GM19043 (cell line): ENCODE results near the gene SGK1.

Experiments
- ATAC-seq: cut with Tn5 transposase; IDR thresholded peaks from one replicate; pipeline ENCODE4 v1.9.1; 2021; ENCODE audit warnings: low read depth; ENCODE audit not compliant: unreplicated experiment

SGK1 gene

DNA sequence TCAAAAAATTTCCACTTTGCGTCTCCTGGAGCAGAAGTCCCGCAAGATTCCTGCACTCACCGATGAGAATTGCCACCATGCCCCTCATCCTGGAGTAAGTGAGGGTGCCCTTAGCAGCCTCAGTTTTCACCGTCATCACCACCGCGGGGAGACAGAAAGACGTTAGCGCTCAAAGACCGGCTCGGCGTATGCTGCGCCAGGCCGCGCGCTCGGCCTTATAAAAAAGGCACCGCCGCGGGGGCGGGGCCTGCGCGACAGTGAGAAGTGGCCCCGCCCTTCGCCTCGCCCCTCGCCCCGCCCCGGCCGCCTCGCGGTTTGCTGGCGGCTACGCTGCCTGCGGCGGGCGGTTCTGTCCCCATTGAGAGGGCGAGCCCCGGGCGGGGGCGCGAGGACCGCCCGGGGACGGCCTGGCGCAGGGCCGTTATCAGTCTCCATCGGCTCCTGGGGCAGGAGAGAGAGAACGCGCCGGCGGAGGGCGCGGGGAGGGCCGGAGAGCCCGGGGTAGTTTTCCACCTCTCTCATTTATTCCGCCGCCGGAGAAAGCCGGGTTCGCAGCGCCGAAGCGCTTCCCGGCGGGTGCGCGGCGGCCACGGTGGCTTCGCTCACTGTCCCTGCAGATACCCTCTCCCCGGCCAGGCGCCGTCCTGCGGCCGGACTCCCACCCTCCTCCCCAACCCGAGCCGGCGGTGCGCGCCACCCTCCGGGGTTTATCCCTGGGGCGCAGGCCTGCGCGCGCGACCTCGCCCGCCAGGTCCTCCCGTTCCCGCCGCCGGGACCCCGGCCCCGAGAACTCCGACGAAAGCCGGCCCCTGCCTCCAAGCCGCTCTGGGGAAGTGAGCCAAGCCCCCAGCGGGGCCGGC is 143.0 kb downstream of the SGK1 start:
- peak; percentile 70 for ATAC-seq

- no peak for ATAC-seq
These were observed 143.8 kb downstream of the SGK1 start for GRCh38 chr6:134173936-134174671.

DNA sequence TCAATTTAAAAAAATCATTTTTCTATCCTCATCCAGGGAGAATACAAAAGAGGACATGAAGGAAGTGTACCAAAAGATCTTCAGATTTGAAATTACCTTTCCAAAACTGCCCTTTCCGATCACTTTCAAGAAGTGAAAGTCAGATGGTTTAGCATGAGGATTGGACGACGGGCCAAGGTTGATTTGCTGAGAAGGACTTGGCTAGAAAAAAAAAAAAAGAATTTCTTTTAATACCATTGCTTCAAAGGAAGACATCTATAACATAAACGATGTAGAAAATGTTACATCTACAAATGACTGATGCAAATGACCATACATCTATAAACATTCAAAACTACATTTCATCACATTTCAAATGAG is 144.6 kb downstream of the SGK1 start:
- no peak for ATAC-seq

DNA sequence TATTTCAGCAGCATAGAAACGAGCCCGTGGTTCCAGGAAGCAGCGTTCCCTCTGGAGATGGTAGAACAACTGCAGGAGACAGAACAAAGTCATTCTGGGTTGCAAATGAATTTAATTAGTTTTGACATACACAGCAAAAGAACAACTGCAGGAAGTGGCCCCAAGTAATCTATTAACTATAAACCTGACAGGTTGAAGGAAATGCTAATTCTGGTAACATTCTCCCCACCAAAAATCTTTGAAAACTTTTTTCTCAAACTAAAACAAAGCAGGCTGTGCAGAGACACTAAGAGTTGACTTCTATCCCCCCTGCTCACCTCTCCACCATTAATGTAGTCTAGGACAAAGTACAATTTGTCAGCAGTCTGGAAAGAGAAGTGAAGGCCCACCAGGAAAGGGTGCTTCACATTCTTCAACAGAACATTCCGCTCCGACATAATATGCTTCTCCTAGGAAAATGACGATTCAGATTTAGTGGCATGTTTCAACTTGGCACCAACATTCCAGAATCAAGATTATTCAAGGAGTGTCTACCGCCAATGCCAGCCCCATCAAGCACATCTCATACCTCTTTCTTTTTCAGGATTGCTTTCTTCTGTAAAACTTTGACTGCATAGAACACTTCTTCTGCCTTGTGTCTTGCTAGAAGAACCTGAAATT is 145.1 kb downstream of the SGK1 start:
- no peak for ATAC-seq

GRCh38 chr6:134172020-134172705 is 145.7 kb downstream of the SGK1 start:
- ATAC-seq: no peak

GRCh38 chr6:134171517-134171916 is 146.4 kb downstream of the SGK1 start:
- ATAC-seq: no peak

GRCh38 chr6:134170844-134171243 is 147.1 kb downstream of the SGK1 start:
- ATAC-seq: no peak

DNA sequence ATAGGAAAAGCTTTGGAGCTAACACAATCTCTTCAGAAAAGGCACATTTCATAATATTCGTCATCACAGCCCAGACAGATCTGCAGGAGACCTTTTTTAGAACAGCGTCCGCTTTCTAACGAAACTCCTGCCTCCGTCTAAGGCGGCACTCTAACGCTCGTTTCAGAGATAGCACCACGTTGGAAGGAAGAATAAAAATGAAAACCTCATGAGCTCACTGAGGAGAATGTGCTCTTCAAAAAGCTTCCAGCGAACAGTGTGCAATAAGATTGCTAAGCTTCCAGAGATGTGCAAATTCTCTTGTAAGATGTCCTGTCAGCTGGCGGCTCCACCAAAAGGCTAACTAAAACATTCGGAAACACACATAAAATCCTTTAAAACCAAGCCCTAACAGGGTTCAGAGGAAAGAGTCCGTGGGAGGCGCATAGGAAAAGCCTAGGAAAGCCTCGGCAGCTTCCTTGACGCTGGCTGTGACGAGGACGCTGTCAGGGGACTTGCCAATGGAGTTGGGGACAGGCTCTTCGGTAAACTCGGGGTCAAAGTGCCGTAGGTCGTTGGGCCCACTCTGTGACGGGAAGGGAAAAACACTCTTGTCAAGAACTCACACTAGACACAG is 147.9 kb downstream of the SGK1 start:
- ATAC-seq: no peak

GRCh38 chr6:134168590-134169208 is 149.2 kb downstream of the SGK1 start:
- ATAC-seq: no peak

GRCh38 chr6:134166511-134167261 is 151.2 kb downstream of the SGK1 start:
- no peak for ATAC-seq

- ATAC-seq: no peak
These were observed 152.2 kb downstream of the SGK1 start for GRCh38 chr6:134165561-134166201.

DNA sequence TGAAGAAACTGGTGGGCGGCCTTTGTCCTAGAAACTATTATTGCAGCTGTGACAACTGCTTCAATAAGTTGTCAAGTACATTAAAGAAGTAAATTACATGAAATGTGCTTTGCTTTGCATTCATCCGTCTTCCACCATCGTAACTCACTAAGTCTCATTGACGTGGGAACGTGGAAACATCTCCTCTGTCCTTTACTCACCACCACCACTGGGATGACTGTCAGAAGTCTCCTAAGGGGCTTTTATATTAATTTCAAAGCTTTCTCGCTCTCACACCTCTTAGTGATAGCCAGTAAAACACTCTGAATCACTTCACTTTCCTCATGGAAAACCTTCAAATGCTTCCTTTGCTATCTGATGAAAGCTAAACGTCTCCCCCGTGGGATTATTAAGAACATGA is 153.6 kb downstream of the SGK1 start:
- no peak for ATAC-seq

- no peak for ATAC-seq
These were observed 155.0 kb downstream of the SGK1 start for GRCh38 chr6:134162932-134163331.

DNA sequence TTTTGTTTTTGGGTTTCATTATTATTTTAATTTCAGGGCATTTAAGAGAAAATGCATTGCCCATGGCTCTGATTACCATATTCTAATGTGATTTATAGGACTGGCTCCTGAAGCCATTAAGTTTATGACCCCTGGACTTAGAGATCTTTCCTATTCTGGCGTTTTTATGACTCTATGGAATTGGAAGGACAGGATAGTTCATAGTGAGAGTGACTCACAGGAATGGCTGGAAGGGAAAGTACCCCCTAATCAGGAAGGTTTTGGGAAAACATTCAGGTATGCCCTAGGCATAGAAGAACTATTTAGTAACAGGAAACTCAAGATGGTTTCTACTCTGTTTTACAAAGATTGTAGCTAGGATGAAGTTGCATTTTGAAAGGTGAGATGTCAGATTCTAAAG is 156.9 kb downstream of the SGK1 start:
- no peak for ATAC-seq

DNA sequence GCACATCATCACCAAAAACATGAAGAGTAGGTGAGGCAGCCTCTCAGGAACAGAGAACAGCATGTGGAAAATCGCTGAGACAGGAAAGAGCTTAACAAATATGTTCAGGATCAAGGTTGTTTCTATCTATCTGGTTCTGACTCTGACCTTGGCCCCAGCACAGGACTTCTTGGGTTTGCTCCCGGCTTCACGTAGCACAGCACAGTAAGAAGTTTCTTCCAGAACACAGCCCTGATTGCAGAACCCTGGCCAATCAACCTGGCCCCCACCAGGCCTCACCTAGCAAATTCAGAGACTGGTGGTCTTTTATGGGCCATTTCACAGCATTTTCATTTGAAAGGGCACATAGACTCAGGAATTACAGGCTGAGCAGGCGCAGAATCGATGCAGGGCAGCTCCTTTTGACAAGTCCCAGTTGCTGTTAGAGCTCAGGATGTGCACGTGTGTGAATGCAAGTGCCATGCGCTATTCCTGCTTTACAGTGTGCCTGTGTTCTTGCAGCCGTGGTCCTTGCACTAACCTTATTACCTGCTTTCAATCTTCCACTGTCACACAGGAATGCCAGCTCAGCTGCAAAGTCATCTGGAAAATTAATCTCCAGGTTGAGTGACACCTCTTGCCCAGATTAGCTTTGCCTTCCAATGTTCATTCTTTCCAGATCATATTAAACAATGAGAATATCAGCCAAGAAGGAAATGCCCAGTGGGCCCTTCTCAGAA is 165.0 kb downstream of the SGK1 start:
- no peak for ATAC-seq

DNA sequence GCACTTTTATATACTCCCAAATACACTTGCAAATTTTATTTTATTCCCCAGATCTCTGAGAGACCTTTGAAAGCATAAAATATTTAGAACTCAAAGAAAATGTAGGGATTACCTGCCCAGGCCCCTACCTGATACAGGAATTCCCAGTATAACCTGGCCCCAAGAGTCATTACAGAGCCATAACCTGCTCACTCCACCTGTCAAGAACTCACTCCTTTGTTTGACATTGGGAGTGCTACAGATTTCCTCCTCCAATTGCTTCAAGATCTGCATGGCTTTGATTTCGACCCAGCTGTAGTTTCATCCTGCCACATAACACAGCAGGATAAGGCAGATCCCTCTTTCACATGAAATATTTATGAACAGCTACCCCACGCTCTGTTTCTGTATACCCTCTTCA is 169.3 kb downstream of the SGK1 start:
- ATAC-seq: no peak

GRCh38 chr6:134147034-134147533 is 170.8 kb downstream of the SGK1 start:
- ATAC-seq: no peak
